SJSA1 (cell line): ENCODE measurements around the gene CSF3. TPM values are rescaled to one million over a fixed set of nuclear protein-coding genes. Genes with fewer than 3 reads are reported as not detected.

Experiments
- DNase-seq, 2 experiments: peaks; one replicate each; pipeline ENCODE4 v3.0.0-alpha.2; 2015 to 2020; ENCODE audit warnings: low spot score in 2 of 2, low read depth in 1 of 2
- H3K27ac ChIP-seq: fragments of 250-450 bp; sonication (Bioruptor Pico); 2 replicates; pipeline ENCODE4 v1.5.1; 2020; ENCODE audit warnings: mild to moderate bottlenecking, moderate library complexity
- H3K27me3 ChIP-seq: fragments of 250-450 bp; sonication (Bioruptor Pico); replicated peaks from 2 replicates; pipeline ENCODE4 v1.5.1; 2020; ENCODE audit warnings: mild to moderate bottlenecking, moderate library complexity
- H3K36me3 ChIP-seq: fragments of 250-450 bp; sonication (Bioruptor Pico); 2 replicates; pipeline ENCODE4 v1.5.1; 2020; ENCODE audit warnings: mild to moderate bottlenecking
- H3K4me1 ChIP-seq: fragments of 250-450 bp; sonication (Bioruptor Pico); replicated peaks from 2 replicates; pipeline ENCODE4 v1.6.1; 2021; ENCODE audit warnings: mild to moderate bottlenecking
- H3K4me3 ChIP-seq: fragments of 250-450 bp; sonication (Bioruptor Pico); 2 replicates; pipeline ENCODE4 v1.5.1; 2020; ENCODE audit warnings: mild to moderate bottlenecking
- H3K9me3 ChIP-seq: fragments of 250-450 bp; sonication (Bioruptor Pico); replicated peaks from 2 replicates; pipeline ENCODE4 v1.5.1; 2020; ENCODE audit warnings: mild to moderate bottlenecking
- total RNA-seq: library from RNA; depleted of rRNA; stranded (reverse); fragments of >200 nt; shearing (Covaris generic); gene quantifications from 2 replicates; pipeline ENCODE4 v1.2.3, GENCODE V29; 2014; rRNA removed

Gene CSF3
- total RNA-seq, 1 experiment from 2014 or later: not detected

DNA sequence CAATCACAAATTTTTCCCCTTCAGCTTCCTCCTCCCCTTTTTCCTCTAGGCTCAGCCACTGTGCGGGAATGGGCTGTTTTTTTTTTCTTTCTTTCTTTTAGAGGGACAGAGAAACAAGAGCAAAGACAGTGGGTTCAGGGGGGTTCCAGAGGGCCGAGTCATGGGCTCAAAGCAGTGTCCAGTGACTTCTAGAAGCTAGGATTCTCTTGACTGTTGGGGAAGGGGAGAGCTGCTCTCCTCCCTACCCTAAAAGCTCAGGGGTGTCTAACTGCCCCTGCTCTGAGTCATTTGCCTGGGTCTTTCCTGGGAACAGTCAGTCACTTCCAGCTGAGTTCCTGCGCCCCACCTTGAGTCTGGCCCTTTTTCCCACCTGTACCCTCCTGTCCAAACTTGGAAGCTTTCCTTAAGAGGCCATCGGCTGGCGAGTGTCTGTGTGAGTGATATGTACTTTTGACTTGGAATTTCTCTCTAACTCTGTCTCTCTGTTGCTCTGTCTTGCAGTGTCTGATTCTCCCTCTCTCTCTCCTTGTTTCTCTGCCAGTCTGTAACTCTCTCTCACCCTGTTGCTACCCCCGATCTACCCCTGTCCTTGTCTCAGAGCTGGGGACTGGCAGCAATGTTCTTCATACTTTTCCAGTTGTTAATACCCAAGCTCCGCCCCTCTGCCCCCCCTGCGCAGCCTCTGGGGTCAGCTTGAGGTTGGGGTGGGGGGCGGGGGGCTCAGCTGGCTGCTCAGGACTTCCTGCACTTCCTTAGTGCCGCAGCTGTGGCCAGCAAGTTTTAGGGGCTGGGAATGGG, 49.9 kb downstream of the CSF3 start:
- Histone ChIP-seq H3K4me3 (no peak overlapping the region), H3K4me1 (peaks cover 53% of the 10 kb centered on the region), H3K27ac (no peak overlapping the region), H3K9me3 (no peaks in the 10 kb centered on the region), H3K36me3 (no peaks in the 10 kb centered on the region; the same call in 1 of the 2 replicates), H3K27me3 (no peaks in the 10 kb centered on the region)
- no peak for DNase-seq

GRCh38 chr17:40065769-40066510, 50.7 kb downstream of the CSF3 start:
- Histone ChIP-seq H3K27me3 (no peaks in the 10 kb centered on the region), H3K27ac (no peak overlapping the region), H3K4me3 (no peak overlapping the region), H3K9me3 (no peaks in the 10 kb centered on the region), H3K4me1 (peaks cover 57% of the 10 kb centered on the region), H3K36me3 (no peaks in the 10 kb centered on the region; the same call in 1 of the 2 replicates)
- no peak for DNase-seq

Other genes with a start within 250 kb of the CSF3 start
- gene IKZF3, start 151.1 kb upstream of the CSF3 start, total RNA-seq: under 0.01 TPM in 1 of 2 replicates, not detected in the other
- gene ZPBP2, start 147.2 kb upstream of the CSF3 start, total RNA-seq: not detected in 2 replicates
- 0.85 and 2.2 TPM in 2 replicates for gene GSDMB, start 96.8 kb upstream of the CSF3 start, total RNA-seq
- 36.0 and 39.1 TPM in 2 replicates for gene ORMDL3, start 87.8 kb upstream of the CSF3 start, total RNA-seq
- gene LRRC3C, start 87.7 kb upstream of the CSF3 start, total RNA-seq: not detected in 2 replicates
- gene GSDMA, start 52.4 kb upstream of the CSF3 start, total RNA-seq: not detected in 2 replicates
- 98.3 and 167 TPM in 2 replicates for gene PSMD3, start 34.6 kb upstream of the CSF3 start, total RNA-seq
- gene MED24, start 39.0 kb downstream of the CSF3 start, total RNA-seq: 40.1 and 46.3 TPM in 2 replicates
- gene THRA, start 47.5 kb downstream of the CSF3 start, total RNA-seq: 14.0 and 14.4 TPM in 2 replicates
- 1.0 and 1.8 TPM in 2 replicates for gene NR1D1, start 85.1 kb downstream of the CSF3 start, total RNA-seq
- gene MSL1, start 106.5 kb downstream of the CSF3 start, total RNA-seq: 41.7 and 49.4 TPM in 2 replicates
- gene CASC3, start 125.1 kb downstream of the CSF3 start, total RNA-seq: 40.0 and 41.4 TPM in 2 replicates
- 0.28 and 1.1 TPM in 2 replicates for gene RAPGEFL1, start 162.0 kb downstream of the CSF3 start, total RNA-seq
- 1.7 and 5.7 TPM in 2 replicates for gene WIPF2, start 203.9 kb downstream of the CSF3 start, total RNA-seq